ENCODE data around the gene CEACAM21.

The CEACAM21 gene

GRCh38 chr19:41620171-41620570 is 44.2 kb downstream of the CEACAM21 start:
- DNase-seq (ENCODE audit: low spot score): no peak
- TF ChIP-seq CTCF (IDR thresholded peaks at IDR 0.05; ENCODE audit: extremely low read depth, missing control alignments): no peak

GRCh38 chr19:41621226-41621625 is 45.3 kb downstream of the CEACAM21 start:
- no peak for TF ChIP-seq CTCF (IDR thresholded peaks at IDR 0.05; ENCODE audit: extremely low read depth, missing control alignments)
- no peak for DNase-seq (ENCODE audit: low spot score)

- DNase-seq (ENCODE audit: low spot score): no peak
- TF ChIP-seq CTCF (IDR thresholded peaks at IDR 0.05; ENCODE audit: extremely low read depth, missing control alignments): no peak
Observed at GRCh38 chr19:41621654-41622053, 45.7 kb downstream of the CEACAM21 start.

GRCh38 chr19:41623360-41623759 is 47.4 kb downstream of the CEACAM21 start:
- DNase-seq (ENCODE audit: low spot score): no peak
- TF ChIP-seq CTCF (IDR thresholded peaks at IDR 0.05; ENCODE audit: extremely low read depth, missing control alignments): no peak

- no peak for DNase-seq (ENCODE audit: low spot score)
- no peak for TF ChIP-seq CTCF (IDR thresholded peaks at IDR 0.05; ENCODE audit: extremely low read depth, missing control alignments)
Observed at GRCh38 chr19:41624515-41624914, 48.5 kb downstream of the CEACAM21 start.

- TF ChIP-seq CTCF (IDR thresholded peaks at IDR 0.05; ENCODE audit: extremely low read depth, missing control alignments): no peak
- DNase-seq (ENCODE audit: low spot score): no peak
Observed at GRCh38 chr19:41624937-41625336, 49.0 kb downstream of the CEACAM21 start.

GRCh38 chr19:41626278-41626677 is 50.3 kb downstream of the CEACAM21 start:
- no peak for DNase-seq (ENCODE audit: low spot score)
- TF ChIP-seq CTCF (IDR thresholded peaks at IDR 0.05; ENCODE audit: extremely low read depth, missing control alignments): no peak

Measured in GM20000 (cell line).